Cardiac fibroblast (primary cell): Measurements from ENCODE around the gene APC.

ENCODE experiments used
- DNase-seq, 2 donors: peaks; one replicate each; pipeline versions ENCODE4 v3.0.0 to v3.0.0-alpha.2; 2010; ENCODE audit warnings: low read depth in 2 of 2
- H3K4me3 ChIP-seq, 2 donors: replicated peaks in 1 of 2; 1 replicate in 1 of 2; 2 replicates in 1 of 2; pipeline ENCODE4 v1.5.1; 2011; ENCODE audit warnings: low read depth in 2 of 2, low read length in 2 of 2, mild to moderate bottlenecking in 2 of 2, moderate library complexity in 1 of 2
- TF ChIP-seq, protein P1 (sequence below): IDR thresholded peaks from one replicate; pipeline ENCODE4 v1.5.1; 2011; ENCODE audit warnings: low read depth, mild to moderate bottlenecking, low read length, inconsistent platforms

The APC gene

DNA sequence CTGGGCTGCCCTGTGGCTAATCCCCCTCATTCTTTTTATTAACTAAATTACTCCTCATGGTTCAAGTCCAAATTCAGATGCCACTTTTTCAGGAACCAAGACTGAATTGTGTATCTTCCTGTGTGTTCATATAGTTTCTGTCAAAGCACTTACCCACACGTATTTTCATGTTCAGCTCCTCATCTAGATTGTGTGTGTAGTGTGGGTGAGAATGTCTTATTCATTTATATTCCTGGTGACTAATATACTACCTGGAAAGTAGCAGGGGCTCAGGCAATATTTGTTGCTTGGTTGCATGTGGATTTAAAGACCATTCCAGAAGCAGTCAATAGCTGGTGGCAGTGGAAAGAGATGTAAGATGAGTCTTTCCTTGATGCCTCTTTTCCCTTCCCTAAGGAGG lies 74.9 kb downstream of the APC start:
- TF ChIP-seq, protein P1, sequence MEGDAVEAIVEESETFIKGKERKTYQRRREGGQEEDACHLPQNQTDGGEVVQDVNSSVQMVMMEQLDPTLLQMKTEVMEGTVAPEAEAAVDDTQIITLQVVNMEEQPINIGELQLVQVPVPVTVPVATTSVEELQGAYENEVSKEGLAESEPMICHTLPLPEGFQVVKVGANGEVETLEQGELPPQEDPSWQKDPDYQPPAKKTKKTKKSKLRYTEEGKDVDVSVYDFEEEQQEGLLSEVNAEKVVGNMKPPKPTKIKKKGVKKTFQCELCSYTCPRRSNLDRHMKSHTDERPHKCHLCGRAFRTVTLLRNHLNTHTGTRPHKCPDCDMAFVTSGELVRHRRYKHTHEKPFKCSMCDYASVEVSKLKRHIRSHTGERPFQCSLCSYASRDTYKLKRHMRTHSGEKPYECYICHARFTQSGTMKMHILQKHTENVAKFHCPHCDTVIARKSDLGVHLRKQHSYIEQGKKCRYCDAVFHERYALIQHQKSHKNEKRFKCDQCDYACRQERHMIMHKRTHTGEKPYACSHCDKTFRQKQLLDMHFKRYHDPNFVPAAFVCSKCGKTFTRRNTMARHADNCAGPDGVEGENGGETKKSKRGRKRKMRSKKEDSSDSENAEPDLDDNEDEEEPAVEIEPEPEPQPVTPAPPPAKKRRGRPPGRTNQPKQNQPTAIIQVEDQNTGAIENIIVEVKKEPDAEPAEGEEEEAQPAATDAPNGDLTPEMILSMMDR, result no peak
- DNase-seq, result no peak

DNA sequence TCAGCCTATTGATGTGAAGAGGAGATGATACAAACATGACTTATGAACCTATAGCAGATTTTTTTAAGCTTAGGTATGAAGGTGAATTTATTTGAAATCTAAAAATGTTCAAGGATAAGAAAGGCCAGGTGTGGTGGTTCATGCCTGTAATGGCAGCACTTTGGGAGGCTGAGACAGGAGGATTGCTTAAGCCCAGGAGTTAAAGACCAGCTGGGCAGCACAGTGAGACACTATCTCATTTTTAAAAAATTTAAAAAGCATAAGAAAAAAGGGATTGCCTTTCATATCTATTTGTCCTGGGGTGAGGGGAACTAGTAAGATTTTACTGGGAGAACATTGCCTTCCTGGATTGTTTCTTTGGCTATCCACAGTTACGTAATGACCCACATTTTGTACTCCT lies 82.6 kb downstream of the APC start:
- TF ChIP-seq, protein P1, result no peak
- no peak for DNase-seq

More for the DNA sequence above, 74.9 kb downstream of the APC start:
- no peak overlapping the region for H3K4me3 ChIP-seq

DNA sequence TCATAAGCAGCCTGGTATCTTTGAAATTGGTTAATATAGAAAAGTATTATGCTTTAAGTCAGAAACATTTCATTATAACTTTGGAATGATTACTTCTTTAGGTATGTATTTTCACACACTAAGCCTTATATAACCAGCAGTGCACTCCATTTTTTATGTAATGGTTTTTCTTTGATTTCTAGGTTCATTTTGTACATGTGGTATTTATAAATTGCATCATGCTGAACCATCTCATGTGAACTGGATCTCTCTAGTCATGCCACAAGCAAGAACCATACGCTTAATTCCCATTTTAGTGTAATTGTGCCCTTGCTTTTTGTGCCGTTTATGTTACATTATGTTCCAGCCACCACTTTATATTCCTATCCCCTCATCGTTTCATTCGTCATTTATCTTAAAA lies 84.8 kb downstream of the APC start:
- no peak for DNase-seq
- TF ChIP-seq, protein P1, result no peak
- no peak overlapping the region for H3K4me3 ChIP-seq

More for the DNA sequence above, 82.6 kb downstream of the APC start:
- H3K4me3 ChIP-seq, result no peak overlapping the region

DNA sequence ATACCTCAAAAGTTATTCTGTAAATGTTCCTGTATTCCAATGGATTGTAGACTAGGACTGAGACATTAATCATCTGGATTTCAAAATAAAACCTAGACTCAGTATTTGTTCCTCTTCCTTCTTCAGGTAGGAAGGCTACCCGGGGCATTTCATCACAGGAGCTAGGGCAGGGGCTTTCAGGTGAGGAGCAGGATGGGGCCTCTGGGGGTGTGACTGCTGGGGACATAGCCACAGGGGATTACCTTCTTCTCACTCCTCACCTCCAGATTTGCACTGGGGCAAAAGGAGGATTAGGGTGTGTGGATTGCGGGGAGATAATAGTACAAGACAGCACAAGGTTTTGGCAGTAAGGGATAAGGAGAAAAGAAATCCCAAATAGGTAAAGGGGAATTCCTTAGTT lies 85.5 kb downstream of the APC start:
- no peak for DNase-seq

DNA sequence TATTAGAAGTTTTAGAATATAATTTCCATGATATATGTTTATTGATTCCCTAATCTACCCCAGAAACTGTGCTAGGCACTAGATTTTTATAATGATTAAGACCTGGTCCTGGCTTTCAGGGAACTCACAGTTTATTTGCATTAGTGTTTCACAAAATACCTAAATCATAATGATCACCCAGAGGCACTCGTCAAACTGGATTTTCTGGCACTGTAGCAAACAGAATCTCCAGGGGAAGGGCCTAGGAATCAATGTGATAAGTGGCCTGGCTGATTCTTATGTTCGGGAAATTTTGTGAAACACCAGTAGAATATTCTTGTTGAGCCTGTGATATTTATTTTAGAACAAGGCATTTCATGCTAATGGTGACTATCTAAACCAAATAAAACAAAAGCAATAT lies 86.0 kb downstream of the APC start:
- H3K4me3 ChIP-seq, result no peak overlapping the region
- DNase-seq, result no peak
- TF ChIP-seq, protein P1, result no peak

More for the DNA sequence above, 85.5 kb downstream of the APC start:
- TF ChIP-seq, protein P1, result no peak
- H3K4me3 ChIP-seq, result no peak overlapping the region

DNA sequence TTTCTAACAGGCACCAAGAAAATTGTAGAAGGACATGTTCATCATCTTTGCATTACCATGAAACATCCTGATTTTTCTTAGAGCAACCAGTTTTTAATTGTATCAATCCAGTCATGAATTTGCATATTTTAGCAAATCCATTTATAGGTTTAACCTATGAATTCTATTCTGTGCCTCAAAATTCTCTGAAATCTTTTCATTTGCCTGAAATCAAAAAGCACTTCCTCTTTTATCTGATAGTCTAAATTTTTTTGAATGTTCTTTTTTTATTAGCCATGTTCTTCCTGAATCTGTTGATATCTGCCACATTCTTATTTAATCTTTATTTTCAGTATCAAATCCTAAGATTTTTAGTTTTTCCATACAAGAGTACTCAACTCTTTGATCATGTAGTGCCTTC lies 86.5 kb downstream of the APC start:
- no peak overlapping the region for H3K4me3 ChIP-seq
- TF ChIP-seq, protein P1, result no peak
- DNase-seq, result no peak

DNA sequence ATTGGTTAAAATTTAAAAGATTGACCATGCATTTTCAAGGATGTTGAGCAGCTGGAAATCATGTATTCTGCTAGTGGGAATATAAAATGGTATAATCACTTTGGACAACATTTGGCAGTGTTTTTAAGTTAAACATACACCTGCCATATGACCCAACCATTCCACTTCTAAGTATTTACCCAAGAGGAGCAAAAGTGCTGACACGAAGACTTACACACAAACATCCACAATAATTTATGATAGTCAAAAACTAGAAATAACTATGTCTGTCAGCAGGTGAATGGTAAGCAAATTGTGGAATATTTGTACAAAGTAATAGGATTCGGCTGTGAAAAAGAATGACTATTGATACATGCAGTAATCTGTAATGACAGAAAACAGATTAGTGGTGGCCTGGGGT lies 92.7 kb downstream of the APC start:
- no peak overlapping the region for H3K4me3 ChIP-seq
- no peak for DNase-seq
- TF ChIP-seq, protein P1, result no peak
